GM21423 (cell line): ENCODE data around the gene HSPA12A.

Experiments
- ATAC-seq: cut with Tn5 transposase; IDR thresholded peaks from one replicate; pipeline ENCODE4 v1.9.1; 2021; ENCODE audit warnings: mild to moderate bottlenecking, moderate library complexity; ENCODE audit not compliant: unreplicated experiment

Gene HSPA12A

GRCh38 chr10:116771101-116771958 lies 29.0 kb upstream of the HSPA12A start:
- no peak for ATAC-seq

- no peak for ATAC-seq
Observed at GRCh38 chr10:116770281-116770680, 27.9 kb upstream of the HSPA12A start.

GRCh38 chr10:116769791-116770190 lies 27.4 kb upstream of the HSPA12A start:
- no peak for ATAC-seq

- no peak for ATAC-seq
Observed at GRCh38 chr10:116769368-116769767, 27.0 kb upstream of the HSPA12A start.

- ATAC-seq, result no peak
Observed at GRCh38 chr10:116768786-116769185, 26.4 kb upstream of the HSPA12A start.

GRCh38 chr10:116766837-116767634 lies 24.7 kb upstream of the HSPA12A start:
- ATAC-seq, result no peak

GRCh38 chr10:116766241-116766827 lies 24.0 kb upstream of the HSPA12A start:
- no peak for ATAC-seq

- ATAC-seq, result no peak
Observed at GRCh38 chr10:116765648-116766081, 23.3 kb upstream of the HSPA12A start.

- no peak for ATAC-seq
Observed at GRCh38 chr10:116764979-116765378, 22.6 kb upstream of the HSPA12A start.

GRCh38 chr10:116763440-116763839 lies 21.1 kb upstream of the HSPA12A start:
- ATAC-seq, result no peak

- no peak for ATAC-seq
Observed at GRCh38 chr10:116761883-116762282, 19.5 kb upstream of the HSPA12A start.

GRCh38 chr10:116760919-116761318 lies 18.6 kb upstream of the HSPA12A start:
- ATAC-seq, result no peak

- no peak for ATAC-seq
Observed at GRCh38 chr10:116757246-116757645, 14.9 kb upstream of the HSPA12A start.

- no peak for ATAC-seq
Observed at GRCh38 chr10:116756277-116756676, 13.9 kb upstream of the HSPA12A start.

- ATAC-seq, result no peak
Observed at GRCh38 chr10:116753759-116754158, 11.4 kb upstream of the HSPA12A start.

GRCh38 chr10:116752969-116753665 lies 10.8 kb upstream of the HSPA12A start:
- ATAC-seq, result no peak

- ATAC-seq, result no peak
Observed at GRCh38 chr10:116752563-116752962, 10.2 kb upstream of the HSPA12A start.

- ATAC-seq, result no peak
Observed at GRCh38 chr10:116748471-116748870, 6.1 kb upstream of the HSPA12A start.

- no peak for ATAC-seq
Observed at GRCh38 chr10:116748041-116748440, 5.7 kb upstream of the HSPA12A start.

GRCh38 chr10:116747325-116747724 lies 5.0 kb upstream of the HSPA12A start:
- no peak for ATAC-seq

GRCh38 chr10:116744885-116745284 lies 2.5 kb upstream of the HSPA12A start:
- ATAC-seq, result no peak
